ENCODE measurements around the gene EIF3B.
"Not testable (repeated sequence)": the region's sequence is repeated elsewhere in the genome, so short reads cannot be mapped to it uniquely, and the experiment has no call there.

EIF3B gene

DNA sequence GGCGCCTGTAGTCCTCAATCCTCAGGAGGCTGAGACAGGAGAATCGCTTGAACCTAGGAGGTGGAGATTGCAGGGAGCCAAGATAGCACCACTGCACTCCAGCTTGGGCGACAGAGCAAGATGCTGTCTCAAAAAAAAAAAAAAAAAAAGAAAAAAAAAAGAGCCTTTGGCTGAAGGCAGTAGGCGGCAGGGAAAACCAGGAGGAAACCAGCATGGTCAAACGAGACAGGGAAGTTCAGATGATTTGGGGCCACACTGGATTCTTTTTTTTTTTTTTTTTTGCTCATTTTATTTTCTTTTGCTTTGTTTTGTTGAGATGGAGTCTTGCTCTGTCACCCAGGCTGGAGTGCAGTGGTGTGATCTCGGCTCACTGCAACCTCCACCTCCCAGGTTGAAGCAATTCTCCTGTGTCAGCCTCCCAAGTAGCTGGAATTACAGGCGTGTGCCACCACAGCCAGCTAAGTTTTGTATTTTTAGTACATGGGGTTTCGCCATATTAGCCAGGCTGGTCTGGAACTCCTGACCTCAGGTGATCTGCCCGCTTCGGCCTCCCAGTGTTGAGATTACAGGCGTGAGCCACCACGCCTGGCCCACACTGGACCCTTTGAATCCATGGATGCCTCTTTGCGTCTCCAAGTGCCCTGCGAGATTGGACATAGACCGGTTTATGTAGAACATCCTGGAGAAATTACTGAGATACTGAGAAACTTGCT, 7.1 kb upstream of the EIF3B start:
- not testable (repeated sequence) for DNase-seq (ENCODE audit: low read depth in 3 of 3)

DNA sequence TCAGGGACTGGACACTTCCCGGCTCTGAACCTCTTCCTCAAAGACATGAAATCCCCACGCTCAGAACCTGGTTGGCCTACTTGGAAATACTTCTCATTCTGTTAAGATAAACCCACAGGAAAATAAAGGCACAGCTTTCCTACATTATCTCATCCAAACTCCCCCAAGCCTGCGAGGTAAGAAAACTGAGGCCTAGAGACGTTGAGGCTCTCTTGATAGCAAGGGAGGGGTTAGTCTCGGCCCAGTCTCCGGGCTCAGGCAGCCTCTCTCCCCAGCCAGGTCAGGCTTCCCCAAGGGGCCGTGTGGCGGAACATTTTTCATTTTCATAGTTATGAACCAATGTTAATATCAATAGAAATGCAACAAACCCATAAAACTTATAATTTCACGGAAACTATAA, 4.6 kb upstream of the EIF3B start:
- DNase-seq (ENCODE audit: low read depth in 3 of 3) = no peak

- DNase-seq (ENCODE audit: low read depth in 3 of 3) = no peak
Observed at GRCh38 chr7:2350861-2351260, 3.8 kb upstream of the EIF3B start.

- no peak for DNase-seq (ENCODE audit: low read depth in 3 of 3)
Observed at GRCh38 chr7:2353113-2353935, 1.3 kb upstream of the EIF3B start.

DNA sequence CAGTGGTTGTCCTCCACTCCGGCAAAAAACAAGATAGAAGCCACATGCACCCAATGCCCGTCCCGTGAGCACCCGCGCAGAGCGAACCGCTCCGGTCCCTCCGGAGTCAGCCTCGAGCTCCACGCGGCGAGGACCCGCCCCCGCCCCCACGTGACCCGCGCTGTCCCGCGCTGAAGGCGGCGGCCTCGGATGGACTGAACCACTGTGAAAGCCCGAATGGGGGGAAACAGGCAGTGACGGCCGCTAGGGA, 766 bp upstream of the EIF3B start:
- DNase-seq (ENCODE audit: low read depth in 3 of 3) = peak; percentile 81 to 88 (median 83)

DNA sequence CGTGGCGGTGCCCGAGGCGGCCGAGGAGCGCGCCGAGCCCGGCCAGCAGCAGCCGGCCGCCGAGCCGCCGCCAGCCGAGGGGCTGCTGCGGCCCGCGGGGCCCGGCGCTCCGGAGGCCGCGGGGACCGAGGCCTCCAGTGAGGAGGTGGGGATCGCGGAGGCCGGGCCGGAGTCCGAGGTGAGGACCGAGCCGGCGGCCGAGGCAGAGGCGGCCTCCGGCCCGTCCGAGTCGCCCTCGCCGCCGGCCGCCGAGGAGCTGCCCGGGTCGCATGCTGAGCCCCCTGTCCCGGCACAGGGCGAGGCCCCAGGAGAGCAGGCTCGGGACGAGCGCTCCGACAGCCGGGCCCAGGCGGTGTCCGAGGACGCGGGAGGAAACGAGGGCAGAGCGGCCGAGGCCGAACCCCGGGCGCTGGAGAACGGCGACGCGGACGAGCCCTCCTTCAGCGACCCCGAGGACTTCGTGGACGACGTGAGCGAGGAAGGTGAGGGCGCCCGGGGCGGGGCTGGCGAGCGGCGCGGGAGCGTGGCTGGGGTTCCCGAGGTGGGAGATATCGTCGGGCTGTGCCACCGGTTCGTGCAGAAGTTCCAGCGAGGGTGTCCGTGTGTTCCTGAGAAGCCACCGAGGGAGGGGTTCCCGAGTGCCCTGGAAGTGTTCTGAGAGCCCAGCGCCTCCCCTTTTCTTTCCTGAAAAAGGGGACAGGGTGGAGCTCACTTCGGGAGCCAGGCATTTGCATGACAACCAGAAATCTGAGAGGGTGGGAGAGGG, 495 bp downstream of the EIF3B start:
- DNase-seq (ENCODE audit: low read depth in 3 of 3) = peak in 1 of 3 donors; percentile 11

GRCh38 chr7:2355705-2356008, 1.0 kb downstream of the EIF3B start:
- DNase-seq (ENCODE audit: low read depth in 3 of 3) = no peak

DNA sequence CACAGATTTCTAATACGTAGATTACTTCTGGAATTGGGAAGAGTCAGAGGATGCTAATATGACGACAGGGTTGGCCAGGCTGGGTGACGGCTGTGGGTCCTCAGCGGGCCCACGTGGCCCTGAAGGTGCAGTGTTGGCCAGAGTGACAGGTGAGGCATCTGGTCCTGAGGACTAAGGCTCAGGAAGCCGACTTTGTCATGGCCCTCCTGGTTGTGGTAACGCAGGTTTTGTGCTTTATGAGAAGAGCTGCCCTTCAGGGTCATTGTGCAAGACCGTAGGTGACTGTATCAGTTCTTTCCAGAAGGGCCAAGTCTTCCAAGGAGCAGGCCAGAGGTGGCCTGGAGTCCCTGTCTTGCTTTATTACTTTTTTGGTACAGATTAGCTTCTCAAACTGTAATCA, 2.5 kb downstream of the EIF3B start:
- DNase-seq (ENCODE audit: low read depth in 3 of 3) = no peak

- no peak for DNase-seq (ENCODE audit: low read depth in 3 of 3)
Observed at GRCh38 chr7:2357571-2357970, 2.9 kb downstream of the EIF3B start.

- DNase-seq (ENCODE audit: low read depth in 3 of 3) = no peak
Observed at GRCh38 chr7:2358968-2359527, 4.4 kb downstream of the EIF3B start.

- no peak for DNase-seq (ENCODE audit: low read depth in 3 of 3)
Observed at GRCh38 chr7:2359610-2360009, 5.0 kb downstream of the EIF3B start.

DNA sequence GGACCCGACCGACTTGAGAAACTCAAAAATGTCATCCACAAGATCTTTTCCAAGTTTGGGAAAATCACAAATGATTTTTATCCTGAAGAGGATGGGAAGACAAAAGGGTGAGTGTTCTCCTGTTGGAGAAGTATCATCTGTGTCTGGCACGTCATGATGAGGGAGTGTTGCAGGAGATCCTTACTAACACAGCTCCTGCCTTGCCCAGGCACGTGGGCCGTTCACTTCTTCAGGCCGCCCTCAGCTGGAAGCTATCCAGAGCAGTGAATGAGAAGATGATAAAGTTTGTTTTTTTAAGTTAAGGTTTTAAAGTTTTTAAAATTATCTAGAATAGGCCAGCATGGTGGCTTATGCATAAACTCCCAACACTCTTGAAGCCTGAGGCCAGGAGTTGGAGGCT, 6.2 kb downstream of the EIF3B start:
- no peak for DNase-seq (ENCODE audit: low read depth in 3 of 3)

DNA sequence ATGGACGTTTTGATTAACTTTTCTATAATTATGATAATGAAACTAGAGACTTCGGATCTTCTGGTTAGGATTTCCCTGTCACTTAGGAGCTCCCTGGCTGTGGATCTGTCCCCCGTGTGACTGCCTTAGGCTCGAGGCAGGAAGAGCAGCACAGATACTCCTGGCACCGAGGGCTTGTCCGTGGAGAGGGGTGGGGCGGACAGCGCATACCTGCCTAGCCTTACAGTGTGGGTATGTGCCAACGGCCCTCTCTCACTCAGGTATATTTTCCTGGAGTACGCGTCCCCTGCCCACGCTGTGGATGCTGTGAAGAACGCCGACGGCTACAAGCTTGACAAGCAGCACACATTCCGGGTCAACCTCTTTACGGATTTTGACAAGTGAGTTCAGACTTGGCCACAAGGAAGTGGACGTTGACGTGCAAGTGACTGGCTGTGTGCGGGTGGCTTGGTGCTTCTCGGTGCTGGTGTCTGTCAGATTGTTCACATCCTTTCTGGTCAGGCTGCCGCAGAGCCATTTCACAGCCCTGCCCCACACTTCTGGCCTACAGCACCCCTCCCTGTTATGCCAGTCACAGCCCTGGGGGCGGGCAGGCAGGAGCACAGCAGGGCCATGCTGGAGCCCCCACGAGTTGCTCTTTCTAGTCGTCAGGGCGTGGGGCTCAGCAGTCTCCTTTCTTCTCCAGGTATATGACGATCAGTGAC, 7.9 kb downstream of the EIF3B start:
- no peak for DNase-seq (ENCODE audit: low read depth in 3 of 3)

DNA sequence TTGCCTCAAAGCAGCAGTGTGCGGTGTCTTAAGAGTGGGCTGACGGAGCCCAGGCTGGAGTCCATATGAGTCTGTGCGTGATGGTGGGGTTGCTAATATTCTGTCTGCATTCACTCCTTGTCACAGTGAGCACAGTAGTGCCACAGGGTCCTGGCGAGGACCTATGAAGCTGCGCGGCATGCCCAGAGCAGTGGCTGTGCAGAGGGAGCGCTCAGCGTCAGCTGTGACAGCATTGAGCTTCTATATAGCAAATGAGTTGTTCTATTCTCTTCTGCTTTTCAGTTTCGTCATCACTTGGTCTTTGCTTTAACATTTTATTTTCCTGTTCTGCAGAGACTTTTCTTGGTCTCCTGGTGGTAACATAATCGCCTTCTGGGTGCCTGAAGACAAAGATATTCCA, 14.5 kb downstream of the EIF3B start:
- DNase-seq (ENCODE audit: low read depth in 3 of 3) = no peak

GRCh38 chr7:2371329-2371728, 16.7 kb downstream of the EIF3B start:
- DNase-seq (ENCODE audit: low read depth in 3 of 3) = no peak

GRCh38 chr7:2372724-2373123, 18.1 kb downstream of the EIF3B start:
- no peak for DNase-seq (ENCODE audit: low read depth in 3 of 3)

- no peak for DNase-seq (ENCODE audit: low read depth in 3 of 3)
Observed at GRCh38 chr7:2373124-2373556, 18.5 kb downstream of the EIF3B start.

DNA sequence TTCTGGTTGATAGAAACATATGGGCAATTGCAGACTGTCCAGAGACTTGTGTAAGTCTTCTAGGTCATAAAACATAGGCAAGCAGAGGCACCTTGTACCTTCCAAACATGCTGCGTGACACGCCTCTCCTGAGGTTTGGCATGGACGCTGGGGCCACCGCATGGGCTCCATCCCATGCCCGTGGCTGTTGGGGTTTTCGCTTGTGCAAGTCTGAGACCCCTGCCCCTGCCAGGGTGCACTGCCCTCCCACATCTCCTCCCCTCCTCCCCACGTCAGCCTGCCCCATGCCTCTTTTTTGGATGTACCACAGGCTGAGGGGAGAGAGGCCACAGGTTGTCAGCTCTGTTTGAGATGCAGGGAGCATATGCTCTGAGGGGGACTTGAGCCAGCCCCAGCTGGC, 19.0 kb downstream of the EIF3B start:
- DNase-seq (ENCODE audit: low read depth in 3 of 3) = no peak

GRCh38 chr7:2374401-2374800, 19.8 kb downstream of the EIF3B start:
- no peak for DNase-seq (ENCODE audit: low read depth in 3 of 3)

DNA sequence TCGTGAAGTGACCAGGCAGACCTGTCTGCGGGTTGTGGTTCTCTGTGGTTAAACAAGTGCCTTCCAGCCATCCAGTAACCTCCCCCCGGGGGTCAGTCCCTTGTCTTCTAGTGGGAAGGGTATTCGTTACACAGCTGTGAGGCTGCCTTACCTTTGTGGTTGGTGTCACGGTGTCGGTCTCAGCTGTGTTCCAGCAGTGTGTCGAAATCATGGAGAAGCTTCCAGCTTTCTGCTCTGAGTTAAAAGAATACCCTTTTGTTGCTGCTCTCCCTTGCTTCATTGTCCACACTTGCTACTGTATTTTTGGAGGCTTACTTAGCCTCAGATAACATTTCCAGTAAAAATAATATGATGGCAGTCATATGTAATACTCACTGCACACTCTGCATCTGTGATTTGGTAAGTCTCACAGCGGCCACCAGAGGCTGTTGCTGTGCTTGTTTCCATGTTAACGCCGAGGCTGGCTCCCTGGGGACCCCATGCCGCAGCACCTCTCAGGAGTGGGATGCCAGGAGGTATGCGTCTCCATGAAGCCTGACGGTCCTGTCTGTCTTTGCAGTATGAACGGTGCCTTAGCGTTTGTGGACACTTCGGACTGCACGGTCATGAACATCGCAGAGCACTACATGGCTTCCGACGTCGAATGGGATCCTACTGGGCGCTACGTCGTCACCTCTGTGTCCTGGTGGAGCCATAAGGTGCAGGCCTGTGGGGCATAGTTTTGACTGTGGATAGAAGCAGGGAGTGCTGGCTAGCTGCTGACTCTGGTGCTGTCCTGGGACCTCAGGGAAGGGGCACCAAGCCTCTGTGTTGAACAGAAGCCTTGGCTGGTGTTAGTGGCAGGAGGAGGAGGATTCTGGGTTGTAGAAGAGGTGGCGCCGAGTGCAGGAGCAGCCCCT, 20.5 kb downstream of the EIF3B start:
- DNase-seq (ENCODE audit: low read depth in 3 of 3) = no peak
